Measurements from ENCODE around the gene CYP8B1.

Gene CYP8B1

GRCh38 chr3:42852441-42852840 lies 23.2 kb downstream of the CYP8B1 start:
- DNase-seq (ENCODE audit: low spot score): peak; percentile 82

GRCh38 chr3:42851228-42851834 lies 24.3 kb downstream of the CYP8B1 start:
- no peak for DNase-seq (ENCODE audit: low spot score)

DNA sequence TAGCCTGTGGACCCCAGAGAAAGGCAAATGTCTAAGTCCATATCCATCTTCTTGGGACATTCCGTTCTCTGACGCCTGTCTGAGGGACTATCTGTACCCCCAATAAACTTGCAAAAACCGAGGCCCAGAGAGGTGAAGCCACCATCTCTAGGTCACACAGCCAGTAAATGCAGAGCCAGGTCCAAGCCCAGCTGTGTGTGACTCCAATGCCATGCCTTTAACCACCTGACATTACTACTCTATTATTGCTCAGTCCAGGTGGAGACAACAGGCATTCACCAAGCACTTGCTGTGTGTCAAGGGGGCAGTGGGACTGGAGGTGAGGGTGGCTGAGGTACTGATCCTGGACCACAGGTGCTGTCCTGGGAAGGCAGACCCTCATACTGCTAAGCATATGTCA lies 25.4 kb downstream of the CYP8B1 start:
- no peak for DNase-seq (ENCODE audit: low spot score)

DNA sequence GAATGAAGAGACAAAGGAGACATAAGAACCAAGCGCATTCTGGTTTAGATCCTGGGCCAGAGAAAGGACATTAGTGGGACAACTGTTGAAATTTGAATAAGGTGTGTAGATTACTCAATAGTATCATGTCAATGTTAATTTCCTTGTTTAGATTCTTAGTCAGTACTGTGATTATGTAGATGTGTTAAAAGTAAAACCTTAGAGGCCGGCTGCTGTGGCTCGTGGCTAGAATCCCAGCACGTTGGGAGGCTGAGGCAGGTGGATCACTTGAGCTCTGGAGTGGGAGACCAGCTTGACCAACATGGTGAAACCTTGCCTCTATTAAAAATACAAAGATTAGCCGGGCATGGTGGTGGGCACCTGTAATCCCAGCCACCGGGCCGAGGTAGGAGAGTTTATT lies 26.7 kb downstream of the CYP8B1 start:
- DNase-seq (ENCODE audit: low spot score): no peak

GRCh38 chr3:42847731-42848130 lies 27.9 kb downstream of the CYP8B1 start:
- no peak for DNase-seq (ENCODE audit: low spot score)

DNA sequence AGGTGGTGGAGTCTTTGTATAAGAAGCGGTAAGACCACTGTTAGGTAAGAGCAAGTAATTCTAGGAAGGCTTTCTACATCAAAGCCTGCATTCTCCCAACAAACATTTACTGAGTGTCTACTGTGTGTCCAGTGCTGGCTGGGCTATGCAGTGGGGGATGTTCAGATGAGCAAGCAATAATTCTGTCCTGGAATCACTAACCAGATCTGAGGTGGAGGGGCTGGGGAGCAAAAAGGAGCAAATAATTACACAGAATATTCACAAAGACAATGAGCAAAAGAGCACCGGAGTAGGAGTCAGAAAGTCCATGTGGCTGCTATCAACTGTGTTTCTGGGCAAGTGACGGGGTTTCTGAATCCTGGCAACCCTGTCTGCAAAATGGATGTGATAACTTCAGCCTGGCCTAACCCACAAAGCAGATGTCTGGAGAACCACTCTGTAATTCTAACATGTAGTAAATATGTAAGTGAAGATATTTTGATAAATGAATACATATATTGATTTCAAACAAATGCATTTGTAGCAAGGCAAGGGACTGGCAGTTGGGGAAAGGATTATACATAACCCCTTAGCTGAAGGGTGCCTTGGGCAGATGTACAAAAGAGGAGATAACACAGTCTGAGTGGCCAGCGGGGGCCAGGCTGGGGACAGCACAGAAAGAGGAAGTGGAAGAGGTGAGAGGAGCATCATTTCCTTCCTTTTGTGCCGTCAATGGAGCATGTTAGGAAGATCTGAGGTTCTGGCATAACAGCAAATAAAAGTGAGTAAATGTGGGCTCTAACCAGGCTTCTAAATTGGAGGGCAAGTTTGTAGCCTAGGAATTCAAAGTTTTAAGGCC lies 28.8 kb downstream of the CYP8B1 start:
- DNase-seq (ENCODE audit: low spot score): no peak

- no peak for DNase-seq (ENCODE audit: low spot score)
Observed at GRCh38 chr3:42844815-42845214, 30.9 kb downstream of the CYP8B1 start.

- DNase-seq (ENCODE audit: low spot score): no peak
Observed at GRCh38 chr3:42844412-42844713, 31.3 kb downstream of the CYP8B1 start.

DNA sequence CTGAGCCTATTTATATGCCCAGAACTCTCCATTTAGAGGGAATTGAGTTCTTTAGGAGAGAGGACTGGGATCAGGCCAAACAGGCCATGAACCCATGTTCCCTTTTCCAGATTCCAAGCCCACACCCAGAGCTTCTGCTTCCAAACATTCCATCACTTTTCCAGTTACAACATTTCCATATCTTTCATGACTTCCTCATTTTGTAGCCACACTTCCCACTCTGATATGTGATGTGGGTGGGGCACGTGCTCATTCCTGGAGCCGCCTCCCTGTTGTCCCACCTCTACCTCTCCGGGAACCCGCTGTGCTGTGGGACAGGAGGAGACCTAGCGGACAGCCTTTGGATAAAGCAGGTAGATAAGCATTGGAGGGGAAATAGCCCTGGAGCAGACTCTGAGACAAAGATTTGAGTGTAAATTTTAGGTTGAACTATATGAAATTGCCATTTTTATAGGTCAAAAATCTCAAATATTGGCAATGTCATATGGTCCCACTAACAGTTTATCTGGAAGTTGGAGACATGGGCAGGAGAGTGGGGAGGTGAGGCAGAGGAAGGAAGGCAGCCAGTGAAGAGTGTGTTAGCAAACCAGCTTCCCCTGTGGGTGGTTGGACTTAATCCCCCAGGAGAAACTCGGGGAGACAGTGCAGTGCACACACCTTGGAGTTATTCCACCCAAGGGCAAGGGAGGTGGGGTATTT lies 31.8 kb downstream of the CYP8B1 start:
- no peak for DNase-seq (ENCODE audit: low spot score)

- no peak for DNase-seq (ENCODE audit: low spot score)
Observed at GRCh38 chr3:42841332-42841731, 34.3 kb downstream of the CYP8B1 start.

DNA sequence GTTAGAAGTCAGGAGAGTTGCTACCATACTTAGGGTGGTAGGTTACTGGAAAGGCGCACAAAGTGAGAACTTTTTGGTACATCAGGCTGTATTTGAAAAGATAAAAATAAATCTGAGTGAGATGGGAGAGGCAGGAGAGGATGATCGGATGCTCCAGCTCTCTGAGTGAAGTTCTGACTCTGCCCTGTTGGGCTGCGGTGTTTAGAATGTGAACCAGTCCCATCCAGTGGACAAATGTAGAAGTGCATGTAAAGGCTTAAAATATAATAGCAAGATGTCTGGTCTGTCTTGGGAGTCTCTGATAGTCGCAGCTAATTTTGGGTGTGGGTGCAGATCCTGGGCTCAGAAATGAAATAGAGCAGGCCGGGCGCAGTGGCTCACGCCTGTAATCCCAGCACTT lies 36.1 kb downstream of the CYP8B1 start:
- DNase-seq (ENCODE audit: low spot score): peak; percentile 82

DNA sequence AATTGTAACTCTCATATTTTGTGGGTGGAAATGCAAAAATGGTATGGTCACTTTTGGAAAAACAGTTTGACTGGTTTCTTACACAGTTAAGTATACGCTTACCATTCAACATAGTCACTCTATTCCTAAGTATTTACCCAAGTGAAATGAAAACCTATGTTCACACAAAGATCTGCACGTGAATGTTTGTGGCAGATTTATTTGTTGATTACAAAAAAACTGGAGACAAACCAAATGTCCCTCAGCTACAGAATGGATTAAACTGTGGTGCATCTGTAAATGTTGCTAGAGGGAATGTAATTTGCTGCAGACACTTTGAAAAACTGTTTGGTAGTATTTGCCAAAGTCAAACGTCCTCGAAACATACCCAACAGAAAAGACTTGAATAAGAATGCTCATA lies 37.1 kb downstream of the CYP8B1 start:
- no peak for DNase-seq (ENCODE audit: low spot score)

DNA sequence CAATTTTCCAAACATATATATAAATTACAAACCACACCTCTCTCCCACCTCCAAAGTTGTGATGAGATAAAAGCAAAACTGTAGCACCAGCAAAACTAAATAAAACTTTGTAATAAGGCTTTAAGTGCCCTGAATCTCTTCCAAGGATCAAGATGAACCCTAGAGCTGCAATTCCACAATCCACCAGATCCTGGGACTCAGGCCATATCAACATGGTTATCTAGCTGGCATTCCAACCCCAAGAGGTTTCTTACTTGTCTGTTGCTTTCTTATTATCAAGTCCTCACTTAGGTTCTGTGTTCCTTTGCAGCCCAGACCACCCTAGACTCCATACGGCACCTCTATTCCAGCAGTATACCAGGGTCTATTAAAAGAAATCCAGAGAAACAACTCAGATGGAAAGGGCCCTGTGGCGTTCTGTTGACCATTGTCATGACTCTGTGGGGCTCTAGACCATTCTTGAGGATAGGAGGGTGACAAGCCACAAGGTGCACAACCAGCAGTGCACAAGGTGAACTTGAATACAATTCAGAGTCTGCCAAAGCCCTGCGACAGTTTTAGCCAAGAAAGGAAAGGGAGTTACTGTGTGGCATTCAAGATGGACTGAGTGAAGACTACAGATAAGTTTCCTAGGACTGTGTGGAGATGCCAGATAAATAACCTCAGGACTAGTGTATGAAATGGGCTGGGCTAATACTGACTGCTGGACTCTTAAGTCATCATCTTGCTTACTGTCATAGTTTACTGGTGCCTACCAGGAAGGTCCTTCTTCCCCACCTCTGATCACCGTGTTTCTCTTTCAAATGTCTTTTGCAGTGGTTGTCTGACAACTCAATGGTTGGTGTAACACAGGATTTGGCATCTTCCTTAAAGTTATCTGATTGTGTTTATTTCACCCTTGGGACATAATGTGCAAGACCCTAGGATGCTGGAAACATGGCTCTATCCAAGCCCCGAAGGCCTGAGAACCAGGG lies 39.2 kb downstream of the CYP8B1 start:
- peak; percentile 80 for DNase-seq (ENCODE audit: low spot score)

GRCh38 chr3:42831321-42831713 lies 44.4 kb downstream of the CYP8B1 start:
- DNase-seq (ENCODE audit: low spot score): peak; percentile 89

DNA sequence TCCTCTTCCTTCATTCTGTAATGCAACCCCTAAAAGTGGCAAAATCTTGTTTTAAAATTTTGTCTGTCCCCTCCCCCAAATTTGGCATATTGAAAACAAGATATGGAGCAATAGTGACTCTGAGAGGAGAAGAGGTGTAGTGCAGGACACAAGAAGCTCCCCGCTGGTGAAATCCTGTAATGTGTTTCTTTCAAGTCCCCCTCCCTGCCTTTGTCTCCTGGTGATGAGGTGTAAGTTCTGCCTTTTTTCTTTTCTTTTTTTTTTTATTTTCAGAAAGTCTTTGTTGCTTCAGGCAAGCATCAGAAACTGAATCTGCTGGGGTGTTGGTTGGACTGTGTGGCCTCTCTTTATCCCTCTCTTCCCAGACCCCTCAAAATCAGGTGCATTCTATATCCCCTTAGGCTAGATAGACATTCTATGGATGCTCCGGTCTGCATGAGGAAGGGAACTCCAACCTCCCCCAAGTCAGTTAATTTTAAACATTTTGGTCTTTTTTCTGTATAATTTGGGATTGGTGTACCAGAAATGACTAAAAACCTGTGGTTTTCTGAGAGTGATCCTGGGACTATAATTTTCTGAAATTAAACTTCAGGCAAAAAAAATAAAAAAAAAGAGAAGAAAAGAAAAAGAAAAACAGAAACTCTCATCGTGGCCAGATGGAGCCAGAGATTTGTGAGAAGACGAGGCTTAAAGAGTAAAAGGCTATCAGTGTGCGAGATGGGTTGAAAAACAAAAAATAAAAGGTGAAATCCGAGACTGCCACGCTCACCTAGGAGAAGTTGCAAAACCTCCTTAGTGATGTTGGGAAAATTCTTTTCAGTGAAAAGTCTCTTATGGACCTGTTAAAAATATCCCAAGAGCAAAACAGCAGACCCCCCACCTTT lies 45.0 kb downstream of the CYP8B1 start:
- peak; percentile 52 for DNase-seq (ENCODE audit: low spot score)

- DNase-seq (ENCODE audit: low spot score): no peak
Observed at GRCh38 chr3:42829628-42830436, 45.8 kb downstream of the CYP8B1 start.

- DNase-seq (ENCODE audit: low spot score): no peak
Observed at GRCh38 chr3:42829083-42829627, 46.5 kb downstream of the CYP8B1 start.

GRCh38 chr3:42827654-42828053 lies 48.0 kb downstream of the CYP8B1 start:
- no peak for DNase-seq (ENCODE audit: low spot score)

DNA sequence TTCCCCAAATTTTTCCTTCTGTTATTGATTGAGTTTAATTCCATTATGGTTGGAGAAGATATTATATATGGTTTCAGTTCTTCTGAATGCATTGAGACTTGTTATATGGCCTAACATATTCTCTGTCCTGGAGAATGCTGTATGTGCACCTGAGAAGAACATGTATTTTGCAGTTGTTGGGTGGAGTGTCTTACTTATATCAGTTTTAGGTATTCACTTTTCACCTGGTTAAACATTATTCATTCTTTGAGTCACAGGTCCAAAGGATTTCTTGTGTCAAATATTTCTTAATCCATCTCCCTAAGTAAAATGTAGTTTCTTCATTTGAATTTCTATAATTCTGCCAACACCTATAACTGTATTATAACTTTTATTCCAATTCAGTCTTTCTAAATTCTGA lies 48.7 kb downstream of the CYP8B1 start:
- no peak for DNase-seq (ENCODE audit: low spot score)

DNA sequence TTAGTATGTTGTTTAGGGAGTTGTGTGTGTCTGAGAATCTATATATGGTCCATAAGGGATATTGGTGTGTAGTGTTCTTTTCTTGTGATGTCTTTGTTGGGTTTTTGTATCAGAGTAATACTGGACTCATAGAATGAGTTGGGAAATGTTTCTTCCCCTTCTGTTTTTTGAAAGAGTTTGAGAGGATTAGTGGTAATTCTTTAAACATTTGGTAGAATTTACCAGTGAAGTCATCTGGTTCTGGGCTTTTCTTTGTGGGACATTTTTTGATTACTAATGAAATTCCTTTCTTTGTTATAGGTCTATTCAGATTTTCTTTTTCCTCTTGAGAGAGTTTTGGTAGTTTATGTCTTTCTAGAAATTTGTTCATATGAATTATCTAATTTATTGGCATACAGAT lies 49.5 kb downstream of the CYP8B1 start:
- DNase-seq (ENCODE audit: low spot score): no peak
